Left ventricle myocardium inferior (tissue), 1 donor: ENCODE measurements around the gene ARHGAP4. TPM values are rescaled to one million over a fixed set of nuclear protein-coding genes. Genes with fewer than 3 reads are reported as not detected.

ENCODE experiments used
- DNase-seq: peaks from one replicate; pipeline ENCODE4 v3.0.0-alpha.2; 2020
- H3K27ac ChIP-seq: fragments of 200-600 bp; replicated peaks from 2 replicates; pipeline ENCODE4 v1.8.0; 2021
- H3K27me3 ChIP-seq: fragments of 200-600 bp; 2 replicates; pipeline ENCODE4 v1.8.0; 2021; ENCODE audit warnings: low read depth
- H3K36me3 ChIP-seq: fragments of 200-600 bp; 2 replicates; pipeline ENCODE4 v1.8.0; 2021
- H3K4me1 ChIP-seq: fragments of 200-600 bp; 2 replicates; pipeline ENCODE4 v1.8.0; 2021
- H3K4me3 ChIP-seq: fragments of 200-600 bp; 2 replicates; pipeline ENCODE4 v1.8.0; 2021; ENCODE audit warnings: mild to moderate bottlenecking, moderate library complexity
- H3K9me3 ChIP-seq: fragments of 200-600 bp; replicated peaks from 2 replicates; pipeline ENCODE4 v1.8.0; 2021
- intact Hi-C: fragments of 100-400 bp; cut with micrococcal nuclease; formaldehyde crosslinking; loops from one replicate; pipeline ENCODE4 v1.11.0; 2022
- total RNA-seq: library from RNA; stranded (reverse); fragmentation: NEBNext Ultra II Directional; extraction: Animal tissue kit (Norgen Biotek cat#: 25700); gene quantifications from one replicate; pipeline ENCODE4 v1.2.1, GENCODE V29; 2021
- TF ChIP-seq, protein P1 (sequence below): fragments of 200-600 bp; IDR thresholded peaks from 2 replicates; pipeline ENCODE4 v1.8.0; 2021; ENCODE audit warnings: antibody characterized with exemption, mild to moderate bottlenecking, borderline replicate concordance
- donor health status: DM: no; HTN: yes; CAD: no; lungs with severe emphysema.

ARHGAP4 gene
- total RNA-seq, 1 donor from 2014 or later: 10.0 TPM

DNA sequence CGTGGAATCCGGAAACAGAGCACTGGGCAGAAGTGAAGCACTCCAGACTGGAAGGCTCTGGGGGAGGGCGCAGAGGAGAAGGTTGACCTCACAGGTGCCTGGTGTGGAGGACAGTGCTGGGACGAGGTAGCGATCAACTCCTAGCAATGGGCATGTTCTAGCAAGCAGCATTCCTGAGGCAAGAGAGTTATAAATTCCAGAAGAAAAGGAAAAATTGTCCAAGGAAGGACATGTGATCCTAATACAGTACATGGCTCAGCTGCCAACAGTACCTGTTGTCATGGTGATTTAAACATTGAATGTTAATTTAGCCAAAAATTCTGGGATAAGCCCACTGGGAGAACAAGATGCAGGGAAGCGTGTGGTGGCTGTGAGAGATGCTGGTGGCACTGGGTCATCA is 8.2 kb downstream of the ARHGAP4 start:
- Histone ChIP-seq H3K27ac (no peak overlapping the region), H3K36me3 (no peaks in the 10 kb centered on the region), H3K27me3 (no peaks in the 10 kb centered on the region), H3K4me3 (no peak overlapping the region), H3K9me3 (no peaks in the 10 kb centered on the region), H3K4me1 (peaks cover 20% of the 10 kb centered on the region)
- TF ChIP-seq, protein P1, sequence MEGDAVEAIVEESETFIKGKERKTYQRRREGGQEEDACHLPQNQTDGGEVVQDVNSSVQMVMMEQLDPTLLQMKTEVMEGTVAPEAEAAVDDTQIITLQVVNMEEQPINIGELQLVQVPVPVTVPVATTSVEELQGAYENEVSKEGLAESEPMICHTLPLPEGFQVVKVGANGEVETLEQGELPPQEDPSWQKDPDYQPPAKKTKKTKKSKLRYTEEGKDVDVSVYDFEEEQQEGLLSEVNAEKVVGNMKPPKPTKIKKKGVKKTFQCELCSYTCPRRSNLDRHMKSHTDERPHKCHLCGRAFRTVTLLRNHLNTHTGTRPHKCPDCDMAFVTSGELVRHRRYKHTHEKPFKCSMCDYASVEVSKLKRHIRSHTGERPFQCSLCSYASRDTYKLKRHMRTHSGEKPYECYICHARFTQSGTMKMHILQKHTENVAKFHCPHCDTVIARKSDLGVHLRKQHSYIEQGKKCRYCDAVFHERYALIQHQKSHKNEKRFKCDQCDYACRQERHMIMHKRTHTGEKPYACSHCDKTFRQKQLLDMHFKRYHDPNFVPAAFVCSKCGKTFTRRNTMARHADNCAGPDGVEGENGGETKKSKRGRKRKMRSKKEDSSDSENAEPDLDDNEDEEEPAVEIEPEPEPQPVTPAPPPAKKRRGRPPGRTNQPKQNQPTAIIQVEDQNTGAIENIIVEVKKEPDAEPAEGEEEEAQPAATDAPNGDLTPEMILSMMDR: no peak
- intact Hi-C loops: no loop called here
- DNase-seq: no peak

DNA sequence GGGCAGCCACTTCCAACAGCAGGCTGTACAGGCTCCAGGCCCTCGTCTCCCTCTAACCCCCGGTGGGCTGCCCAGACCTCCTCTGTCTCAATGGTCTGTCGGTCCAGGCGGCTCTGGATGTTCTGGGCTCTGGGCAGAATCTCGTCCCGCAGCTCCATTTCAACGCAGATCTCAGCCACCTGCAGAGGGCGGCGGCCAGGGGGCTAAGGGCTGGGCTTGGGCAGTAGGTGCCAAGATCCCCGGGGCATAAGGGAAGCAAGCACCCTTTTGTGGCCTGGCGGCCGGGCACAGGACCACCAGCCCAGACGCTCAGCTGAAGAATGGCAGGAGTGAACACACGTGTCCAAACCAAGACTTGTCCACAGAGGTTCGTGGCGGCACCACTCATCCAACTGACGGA is 12.4 kb downstream of the ARHGAP4 start:
- H3K4me3 ChIP-seq: no peak overlapping the region
- intact Hi-C loops: no loop called here
- TF ChIP-seq, protein P1: no peak
- no peak overlapping the region for H3K27ac ChIP-seq
- DNase-seq: no peak
- H3K9me3 ChIP-seq: no peaks in the 10 kb centered on the region
- no peaks in the 10 kb centered on the region for H3K4me1 ChIP-seq
- H3K36me3 ChIP-seq: no peaks in the 10 kb centered on the region
- no peaks in the 10 kb centered on the region for H3K27me3 ChIP-seq

DNA sequence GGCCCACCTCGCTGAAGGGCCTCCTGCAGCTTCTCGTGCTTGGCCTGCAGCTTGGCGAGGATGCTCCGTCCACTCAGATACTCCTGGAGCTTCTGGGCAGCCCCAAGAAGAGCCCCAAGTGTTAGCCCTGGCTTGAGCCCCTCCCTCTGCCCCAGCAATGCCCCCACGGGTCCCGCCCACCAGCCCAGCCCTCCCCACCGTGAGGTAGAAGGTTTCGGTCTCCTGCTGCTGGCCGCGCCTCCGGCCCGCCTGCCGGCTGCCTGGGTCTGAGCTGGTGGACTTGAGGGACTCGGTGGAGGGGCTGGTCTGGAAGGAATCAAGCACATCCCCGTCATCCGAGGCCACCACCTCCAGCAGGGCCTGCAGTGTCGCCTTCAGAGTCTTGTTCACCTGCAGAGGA is 12.9 kb downstream of the ARHGAP4 start:
- Histone ChIP-seq H3K9me3 (no peaks in the 10 kb centered on the region), H3K27me3 (no peaks in the 10 kb centered on the region), H3K27ac (no peak overlapping the region), H3K4me3 (no peak overlapping the region), H3K36me3 (no peaks in the 10 kb centered on the region), H3K4me1 (no peaks in the 10 kb centered on the region)
- no peak for DNase-seq
- TF ChIP-seq, protein P1: no peak
- intact Hi-C loops: no loop called here

DNA sequence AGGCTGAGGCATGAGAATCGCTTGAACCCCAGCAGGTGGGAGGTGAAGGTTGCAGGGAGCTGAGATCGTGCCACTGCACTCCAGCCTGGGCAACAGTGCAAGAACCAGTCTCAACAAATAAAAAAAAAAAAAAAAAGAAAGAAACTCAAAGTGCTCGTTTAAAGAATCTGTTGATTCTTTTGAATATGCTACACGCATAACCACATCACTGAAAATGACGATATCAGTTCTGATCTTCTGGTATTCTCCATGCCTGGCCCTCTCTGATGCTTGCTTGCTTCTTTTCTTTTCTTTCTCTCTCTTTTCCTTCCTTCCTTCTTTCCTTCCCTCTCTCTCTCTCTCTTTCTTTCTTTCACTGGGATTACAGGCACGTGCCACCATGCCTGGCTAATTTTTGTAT is 14.3 kb downstream of the ARHGAP4 start:
- no peak overlapping the region for H3K4me3 ChIP-seq
- H3K4me1 ChIP-seq: no peaks in the 10 kb centered on the region
- TF ChIP-seq, protein P1: no peak
- no peaks in the 10 kb centered on the region for H3K9me3 ChIP-seq
- no peaks in the 10 kb centered on the region for H3K27me3 ChIP-seq
- intact Hi-C loops: no loop called here
- H3K27ac ChIP-seq: no peak overlapping the region
- DNase-seq: no peak
- H3K36me3 ChIP-seq: no peaks in the 10 kb centered on the region

DNA sequence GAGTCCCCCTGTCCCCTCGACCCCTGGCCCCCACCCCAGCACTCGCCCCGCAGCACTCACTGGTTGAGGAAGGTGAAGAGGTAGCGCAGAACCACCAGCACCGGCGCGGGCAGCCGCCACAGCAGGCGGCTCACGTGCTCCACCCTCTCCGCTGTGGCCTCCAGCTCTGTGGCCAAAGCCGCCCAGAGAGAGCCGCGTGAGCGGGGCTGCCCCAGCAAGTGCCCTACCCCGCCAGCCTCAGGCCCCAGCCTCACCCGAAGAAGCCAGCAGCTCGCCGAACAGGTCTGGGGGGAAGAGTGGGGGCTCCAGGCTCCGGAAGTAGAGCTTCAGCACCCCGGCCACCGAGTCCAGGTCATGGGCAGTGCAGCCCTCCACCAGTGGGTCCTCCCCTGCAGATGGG is 15.6 kb downstream of the ARHGAP4 start:
- TF ChIP-seq, protein P1: no peak
- DNase-seq: no peak

DNA sequence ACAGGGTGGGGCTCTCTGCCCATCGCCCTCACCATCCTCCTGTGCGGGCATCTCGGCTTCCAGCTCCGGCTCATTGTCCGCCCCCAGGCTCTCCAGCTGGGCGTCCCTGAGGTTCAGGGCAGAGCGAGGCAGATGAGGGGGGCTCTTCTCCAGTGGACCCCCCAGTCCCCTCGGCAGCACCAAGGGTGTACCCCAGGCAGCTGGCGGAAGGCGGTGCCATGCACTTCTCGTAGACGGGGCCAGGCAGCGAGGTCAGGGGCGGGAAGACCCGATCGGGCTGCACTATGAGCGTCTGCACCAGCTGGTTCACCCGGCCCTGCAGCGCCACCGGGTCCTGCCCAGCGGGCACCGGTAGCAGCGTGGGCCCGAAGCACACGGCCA is 16.1 kb downstream of the ARHGAP4 start:
- no peaks in the 10 kb centered on the region for H3K9me3 ChIP-seq
- no peak overlapping the region for H3K27ac ChIP-seq
- no peaks in the 10 kb centered on the region for H3K36me3 ChIP-seq
- intact Hi-C loops: no loop called here
- H3K27me3 ChIP-seq: no peaks in the 10 kb centered on the region
- TF ChIP-seq, protein P1: no peak
- H3K4me3 ChIP-seq: no peak overlapping the region
- no peaks in the 10 kb centered on the region for H3K4me1 ChIP-seq
- DNase-seq: no peak

More for the DNA sequence above, 15.6 kb downstream of the ARHGAP4 start:
- H3K27ac ChIP-seq: no peak overlapping the region
- no peaks in the 10 kb centered on the region for H3K4me1 ChIP-seq
- H3K27me3 ChIP-seq: no peaks in the 10 kb centered on the region
- no peaks in the 10 kb centered on the region for H3K36me3 ChIP-seq
- intact Hi-C loops: no loop called here
- H3K9me3 ChIP-seq: no peaks in the 10 kb centered on the region
- H3K4me3 ChIP-seq: no peak overlapping the region
